NCI-H526 (cell line): ENCODE data around the gene MRPS26.
"Not testable (repeated sequence)": the region's sequence is repeated elsewhere in the genome, so short reads cannot be mapped to it uniquely, and the experiment has no call there.

Experiments used
- DNase-seq, 2 experiments: peaks; one replicate each; lab custom pipeline; 2025; lab: John Stamatoyannopoulos, UW

The MRPS26 gene

GRCh38 chr20:3074812-3075211 is 29.0 kb downstream of the MRPS26 start:
- no peak for DNase-seq

GRCh38 chr20:3075315-3075714 is 29.5 kb downstream of the MRPS26 start:
- not testable (repeated sequence) for DNase-seq

- DNase-seq, result no peak
Measured at GRCh38 chr20:3077618-3078134, 31.8 kb downstream of the MRPS26 start.

- DNase-seq, result no peak
Measured at GRCh38 chr20:3080939-3081388, 35.1 kb downstream of the MRPS26 start.

- no peak for DNase-seq
Measured at GRCh38 chr20:3081641-3082040, 35.8 kb downstream of the MRPS26 start.

- peak in 1 of 2 experiments; percentile 43 for DNase-seq
Measured at GRCh38 chr20:3082306-3082951, 36.6 kb downstream of the MRPS26 start.

- DNase-seq, result peak in 1 of 2 experiments; percentile 35
Measured at GRCh38 chr20:3082955-3083952, 37.4 kb downstream of the MRPS26 start.

GRCh38 chr20:3084283-3084985 is 38.6 kb downstream of the MRPS26 start, which contains the start of gene AVP:
AVP (minus strand) TSS chr20:3084724; CDS start chr20:3084674, 50 bp downstream.
- DNase-seq, result no peak

GRCh38 chr20:3084986-3085360 is 39.1 kb downstream of the MRPS26 start:
- no peak for DNase-seq

- DNase-seq, result no peak
Measured at GRCh38 chr20:3085571-3086072, 39.8 kb downstream of the MRPS26 start.

GRCh38 chr20:3088031-3088430 is 42.2 kb downstream of the MRPS26 start:
- no peak for DNase-seq

- no peak for DNase-seq
Measured at GRCh38 chr20:3090565-3090964, 44.7 kb downstream of the MRPS26 start.

GRCh38 chr20:3092611-3093379 is 46.9 kb downstream of the MRPS26 start:
- peak in 1 of 2 experiments; percentile 50 for DNase-seq

- no peak for DNase-seq
Measured at GRCh38 chr20:3093861-3094361, 48.1 kb downstream of the MRPS26 start.

- DNase-seq, result no peak
Measured at GRCh38 chr20:3094848-3095629, 49.2 kb downstream of the MRPS26 start.
